Choroid plexus epithelial cell (primary cell): Measurements from ENCODE around the gene GDPD5.

ENCODE experiments used
- DNase-seq: peaks from one replicate; pipeline ENCODE4 v3.0.0-alpha.2; 2010; ENCODE audit warnings: low read depth
- H3K4me3 ChIP-seq: 2 replicates; pipeline ENCODE4 v1.5.1; 2011; ENCODE audit warnings: low read depth, mild to moderate bottlenecking, control low read depth, low read length, moderate library complexity
- CTCF ChIP-seq: conservative IDR thresholded peaks from 2 replicates; pipeline ENCODE4 v1.5.1; 2011; ENCODE audit warnings: low read depth, mild to moderate bottlenecking, control low read depth, inconsistent platforms, low read length, moderate library complexity

Gene GDPD5

GRCh38 chr11:75498556-75499255 lies 27.0 kb downstream of the GDPD5 start:
- H3K4me3 ChIP-seq: no peak overlapping the region
- peak; percentile 22 for DNase-seq
- TF ChIP-seq CTCF: no peak

- no peak overlapping the region for H3K4me3 ChIP-seq
- no peak for TF ChIP-seq CTCF
- DNase-seq: no peak
Observed at GRCh38 chr11:75497788-75498409, 27.8 kb downstream of the GDPD5 start.

DNA sequence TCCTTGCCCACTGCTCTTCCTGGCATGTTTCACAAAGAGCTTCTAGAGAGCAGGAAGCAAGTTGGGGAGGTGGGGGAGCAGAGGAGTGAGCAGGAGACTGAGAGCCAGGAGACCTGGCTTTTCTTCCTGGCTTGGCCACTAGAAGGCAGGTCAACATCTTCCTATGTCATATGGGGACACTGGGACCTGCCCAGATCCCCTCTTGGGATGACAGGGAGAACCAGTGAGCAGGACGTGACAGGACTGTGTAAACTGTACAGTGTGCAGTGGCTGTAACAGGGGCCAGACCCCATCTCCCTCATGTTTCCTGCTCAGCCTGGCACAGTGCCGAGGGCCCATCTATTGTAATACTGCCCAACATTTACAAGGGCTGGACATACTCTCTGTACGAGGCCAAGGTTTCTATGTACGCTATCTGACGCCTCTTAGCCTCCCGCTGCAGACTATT lies 29.4 kb downstream of the GDPD5 start:
- peak; percentile 23 for TF ChIP-seq CTCF
- H3K4me3 ChIP-seq: no peak overlapping the region
- DNase-seq: no peak

DNA sequence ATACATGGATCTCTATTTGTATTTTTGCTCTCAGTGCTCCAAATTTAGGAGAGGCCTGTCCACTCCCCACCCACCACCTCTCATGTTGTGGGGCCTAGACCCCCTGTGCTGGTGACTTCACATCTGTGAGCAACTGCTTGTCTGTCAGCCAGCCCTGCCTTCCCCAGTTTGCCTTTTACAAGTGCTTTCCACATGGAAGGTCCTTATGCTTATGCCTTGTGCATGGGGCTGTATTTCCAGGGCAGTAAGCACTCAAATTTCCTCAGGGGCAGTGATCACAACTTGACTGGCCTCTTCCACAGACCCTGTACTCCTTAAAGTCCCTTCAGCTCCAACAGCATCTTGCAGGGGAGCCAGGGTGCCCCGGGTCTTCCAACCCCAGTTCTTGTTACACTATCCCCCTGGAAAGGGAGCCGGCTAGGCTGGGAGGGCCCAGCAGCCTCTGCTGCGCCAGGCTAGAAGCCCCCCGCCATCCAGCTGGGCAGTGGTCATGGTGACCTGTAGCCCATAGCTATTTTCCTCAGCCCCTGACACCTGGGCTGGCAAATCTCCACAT lies 29.9 kb downstream of the GDPD5 start:
- no peak for TF ChIP-seq CTCF

GRCh38 chr11:75493626-75494025 lies 32.1 kb downstream of the GDPD5 start:
- no peak for TF ChIP-seq CTCF
- H3K4me3 ChIP-seq: no peak overlapping the region
- no peak for DNase-seq

More for the DNA sequence above, 29.9 kb downstream of the GDPD5 start:
- H3K4me3 ChIP-seq: no peak overlapping the region
- no peak for DNase-seq

GRCh38 chr11:75492181-75492820 lies 33.4 kb downstream of the GDPD5 start:
- no peak for TF ChIP-seq CTCF
- DNase-seq: peak; percentile 31
- no peak overlapping the region for H3K4me3 ChIP-seq
